Liver (tissue), 9 donors: ENCODE measurements around the gene FHOD1. TPM values are rescaled to one million over a fixed set of nuclear protein-coding genes. Genes with fewer than 3 reads are reported as not detected.

Source experiments
- DNase-seq: peaks from one replicate; pipeline ENCODE4 v3.0.0-alpha.2; 2017; ENCODE audit warnings: low spot score
- H3K27ac ChIP-seq, 2 donors: one replicate each; pipeline ENCODE4 v1.7.0; 2013; ENCODE audit warnings: inconsistent platforms in 2 of 2, low read length in 2 of 2, control low read depth in 1 of 2, low read depth in 1 of 2, mild to moderate bottlenecking in 1 of 2
- H3K27me3 ChIP-seq, 4 donors: one replicate each; pipeline versions ENCODE4 v1.6.1 to v1.7.0; 2013; ENCODE audit warnings: low read length in 3 of 4, inconsistent platforms in 1 of 4, mild to moderate bottlenecking in 1 of 4, moderate library complexity in 1 of 4; ENCODE audit not compliant: control insufficient read depth in 4 of 4, insufficient read depth in 4 of 4
- H3K36me3 ChIP-seq, 4 donors: one replicate each; pipeline versions ENCODE4 v1.6.1 to v1.7.0; 2013; ENCODE audit warnings: low read length in 3 of 4, mild to moderate bottlenecking in 3 of 4, low read depth in 1 of 4, moderate library complexity in 1 of 4; ENCODE audit not compliant: control insufficient read depth in 4 of 4, insufficient read depth in 3 of 4
- H3K4me1 ChIP-seq, 4 donors: one replicate each; pipeline versions ENCODE4 v1.6.1 to v1.7.0; 2013; ENCODE audit warnings: low read length in 3 of 4, mild to moderate bottlenecking in 3 of 4, moderate library complexity in 1 of 4; ENCODE audit not compliant: control insufficient read depth in 4 of 4, insufficient read depth in 4 of 4
- H3K4me3 ChIP-seq, 3 donors: one replicate each; pipeline versions ENCODE4 v1.6.1 to v1.7.0; 2013; ENCODE audit warnings: low read length in 3 of 3, control low read depth in 1 of 3, low read depth in 1 of 3, mild to moderate bottlenecking in 1 of 3
- H3K9ac ChIP-seq, 2 donors: one replicate each; pipeline ENCODE4 v1.7.0; 2013; ENCODE audit warnings: low read length in 2 of 2, mild to moderate bottlenecking in 2 of 2, moderate library complexity in 2 of 2, control low read depth in 1 of 2, low read depth in 1 of 2
- H3K9me3 ChIP-seq, 4 donors: one replicate each; pipeline versions ENCODE4 v1.6.1 to v1.7.0; 2013; ENCODE audit warnings: low read length in 3 of 4; ENCODE audit not compliant: control insufficient read depth in 4 of 4
- EGR1 ChIP-seq, 2 donors: IDR thresholded peaks; 2 replicates each; pipeline ENCODE4 v1.6.1; 2016 to 2018; ENCODE audit warnings: antibody characterized with exemption in 2 of 2, low read depth in 2 of 2
- FOXA1 ChIP-seq: IDR thresholded peaks from 2 replicates; pipeline ENCODE4 v1.6.1; 2016; ENCODE audit warnings: antibody characterized with exemption
- FOXA2 ChIP-seq: IDR thresholded peaks from 2 replicates; pipeline ENCODE4 v1.6.1; 2016; ENCODE audit warnings: antibody characterized with exemption
- GABPA ChIP-seq, 2 donors: IDR thresholded peaks in 1 of 2; conservative IDR thresholded peaks in 1 of 2; 2 replicates each; pipeline ENCODE4 v1.6.1; 2016; ENCODE audit warnings: antibody characterized with exemption in 2 of 2, mild to moderate bottlenecking in 1 of 2, moderate library complexity in 1 of 2
- HNF4A ChIP-seq, 2 donors: conservative IDR thresholded peaks; 2 replicates each; pipeline ENCODE4 v1.6.1; 2016; ENCODE audit warnings: antibody characterized with exemption in 2 of 2, mild to moderate bottlenecking in 2 of 2
- HNF4G ChIP-seq: IDR thresholded peaks from 2 replicates; pipeline ENCODE4 v1.6.1; 2016; ENCODE audit warnings: antibody characterized with exemption
- JUND ChIP-seq, 2 donors: IDR thresholded peaks; 2 replicates each; pipeline ENCODE4 v1.6.1; 2016; ENCODE audit warnings: antibody characterized with exemption in 2 of 2
- NR2F2 ChIP-seq: IDR thresholded peaks from 2 replicates; pipeline ENCODE4 v1.6.1; 2016; ENCODE audit warnings: antibody characterized with exemption
- RAD21 ChIP-seq, 2 donors: IDR thresholded peaks; 2 replicates each; pipeline ENCODE4 v1.6.1; 2016; ENCODE audit warnings: antibody characterized with exemption in 2 of 2, mild to moderate bottlenecking in 2 of 2
- RXRA ChIP-seq, 2 donors: IDR thresholded peaks; 2 replicates each; pipeline ENCODE4 v1.6.1; 2017 to 2018; ENCODE audit warnings: antibody characterized with exemption in 2 of 2, mild to moderate bottlenecking in 1 of 2
- SP1 ChIP-seq: IDR thresholded peaks from 2 replicates; pipeline ENCODE4 v1.6.1; 2018; ENCODE audit warnings: antibody characterized with exemption, mild to moderate bottlenecking
- TAF1 ChIP-seq: conservative IDR thresholded peaks from 2 replicates; pipeline ENCODE4 v1.6.1; 2016; ENCODE audit warnings: antibody characterized with exemption, mild to moderate bottlenecking
- YY1 ChIP-seq: IDR thresholded peaks from 2 replicates; pipeline ENCODE4 v1.6.1; 2016; ENCODE audit warnings: antibody characterized with exemption, mild to moderate bottlenecking
- WGBS: extraction: QIAGEN DNeasy Blood & Tissue Kit; methylation state at CpG from one replicate; pipeline ENCODE4 v1.1.7; 2013; 5-methylcytosine and 5-hydroxymethylcytosine counted together
- polyA plus RNA-seq, 2 donors: library from polyadenylated mRNA; stranded (reverse) in 1 of 2; unstranded in 1 of 2; fragments of 200-250 nt in 1 of 2; fragments of >200 nt in 1 of 2; fragmentation: Nextera tagmentation in 1 of 2; extraction: Ambion mirVana in 1 of 2; gene quantifications; one replicate each; pipeline versions ENCODE4 v1.2.1 to v1.2.3, GENCODE V29; 2013 to 2015
- total RNA-seq, 2 donors: library from RNA; depleted of rRNA; stranded (reverse); fragments of >200 nt; gene quantifications; one replicate each; pipeline ENCODE4 v1.2.3, GENCODE V29; 2014
- TF ChIP-seq, protein P1 (sequence below): IDR thresholded peaks from 2 replicates; pipeline ENCODE4 v1.6.1; 2016; ENCODE audit warnings: antibody characterized with exemption
- TF ChIP-seq, protein P2 (sequence below): IDR thresholded peaks from 2 replicates; pipeline ENCODE4 v1.6.1; 2016; ENCODE audit warnings: antibody characterized with exemption
- TF ChIP-seq, protein P3 (sequence below): IDR thresholded peaks from 2 replicates; pipeline ENCODE4 v1.6.1; 2016; ENCODE audit warnings: antibody characterized with exemption, mild to moderate bottlenecking
- TF ChIP-seq, protein P4 (sequence below): IDR thresholded peaks from 2 replicates; pipeline ENCODE4 v1.6.1; 2016; ENCODE audit warnings: antibody characterized with exemption
- TF ChIP-seq, protein P5 (sequence below): fragments of 150-350 bp; IDR thresholded peaks from 2 replicates; pipeline ENCODE4 v1.5.1; 2017; ENCODE audit warnings: improper control_type of control experiment, low read depth, low read length; ENCODE audit not compliant: missing input control
- donor health status: healthy.
- donor health status: healthy.
- donor health status: healthy.
- donor health status: healthy.
- donor health status: healthy.

FHOD1 gene
- total and polyA plus RNA-seq, 4 donors, result 2.2 to 6.4 (median 4.1) TPM

DNA sequence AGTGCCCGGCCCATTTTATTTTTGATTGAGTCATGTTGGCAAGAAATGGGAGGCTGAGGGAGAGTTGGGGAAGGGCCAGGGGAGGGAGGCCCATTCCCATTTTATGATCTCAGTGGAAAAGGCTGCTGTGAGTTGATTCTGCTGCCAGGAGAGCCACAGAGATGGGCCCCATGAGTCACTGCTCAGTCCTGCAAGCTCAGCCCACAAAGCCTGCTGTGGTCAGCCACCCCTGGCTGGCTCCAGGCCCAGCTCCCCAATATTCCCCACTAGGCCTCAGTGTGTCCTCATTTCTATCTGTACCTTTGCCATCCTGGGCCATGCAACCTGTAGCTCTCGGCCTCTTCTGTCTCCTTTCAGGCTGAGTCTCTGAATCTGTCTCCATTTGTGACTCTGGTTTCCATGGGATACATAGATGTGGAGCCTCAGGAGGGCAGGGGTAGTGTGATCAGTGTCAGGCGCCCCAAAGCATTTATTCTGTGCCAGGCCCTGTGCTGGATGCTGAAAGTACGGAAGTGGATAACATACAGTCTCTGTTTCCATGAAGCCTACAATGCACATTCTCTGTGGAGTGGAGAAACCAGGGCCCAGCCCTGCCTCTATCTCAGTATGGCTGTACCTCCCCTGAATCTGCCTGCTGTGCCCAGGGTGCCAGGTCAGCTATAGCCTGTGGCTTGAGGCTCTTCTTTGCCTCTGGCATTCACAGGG, 30.2 kb upstream of the FHOD1 start:
- Histone ChIP-seq H3K9me3 (no peaks in the 10 kb centered on the region), H3K4me3 (no peak overlapping the region), H3K27me3 (no peaks in the 10 kb centered on the region), H3K27ac (no peak overlapping the region), H3K9ac (no peak overlapping the region), H3K4me1 (no peaks in the 10 kb centered on the region), H3K36me3 (no peaks in the 10 kb centered on the region)
- DNase-seq, result no peak
- WGBS, result 96% methylated on average over 4 of the region's 4 CpGs
- TF ChIP-seq NR2F2 (no peak), SP1 (no peak), RXRA (IDR thresholded peaks at IDR 0.05) (no peak), RAD21 (IDR thresholded peaks at IDR 0.05) (no peak), HNF4A (conservative IDR thresholded peaks at IDR 0.05) (no peak), HNF4G (no peak), GABPA (IDR thresholded peaks at IDR 0.05 in 1 of 2, conservative IDR thresholded peaks at IDR 0.05 in 1 of 2) (no peak), YY1 (no peak), TAF1 (no peak), EGR1 (IDR thresholded peaks at IDR 0.05; ENCODE audit: low read depth in 2 of 2) (no peak), JUND (IDR thresholded peaks at IDR 0.05) (no peak), FOXA2 (no peak), FOXA1 (no peak)
- TF ChIP-seq, protein P1, sequence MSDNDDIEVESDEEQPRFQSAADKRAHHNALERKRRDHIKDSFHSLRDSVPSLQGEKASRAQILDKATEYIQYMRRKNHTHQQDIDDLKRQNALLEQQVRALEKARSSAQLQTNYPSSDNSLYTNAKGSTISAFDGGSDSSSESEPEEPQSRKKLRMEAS, result no peak
- TF ChIP-seq, protein P2, sequence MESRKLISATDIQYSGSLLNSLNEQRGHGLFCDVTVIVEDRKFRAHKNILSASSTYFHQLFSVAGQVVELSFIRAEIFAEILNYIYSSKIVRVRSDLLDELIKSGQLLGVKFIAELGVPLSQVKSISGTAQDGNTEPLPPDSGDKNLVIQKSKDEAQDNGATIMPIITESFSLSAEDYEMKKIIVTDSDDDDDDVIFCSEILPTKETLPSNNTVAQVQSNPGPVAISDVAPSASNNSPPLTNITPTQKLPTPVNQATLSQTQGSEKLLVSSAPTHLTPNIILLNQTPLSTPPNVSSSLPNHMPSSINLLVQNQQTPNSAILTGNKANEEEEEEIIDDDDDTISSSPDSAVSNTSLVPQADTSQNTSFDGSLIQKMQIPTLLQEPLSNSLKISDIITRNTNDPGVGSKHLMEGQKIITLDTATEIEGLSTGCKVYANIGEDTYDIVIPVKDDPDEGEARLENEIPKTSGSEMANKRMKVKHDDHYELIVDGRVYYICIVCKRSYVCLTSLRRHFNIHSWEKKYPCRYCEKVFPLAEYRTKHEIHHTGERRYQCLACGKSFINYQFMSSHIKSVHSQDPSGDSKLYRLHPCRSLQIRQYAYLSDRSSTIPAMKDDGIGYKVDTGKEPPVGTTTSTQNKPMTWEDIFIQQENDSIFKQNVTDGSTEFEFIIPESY, result no peak
- TF ChIP-seq, protein P3, sequence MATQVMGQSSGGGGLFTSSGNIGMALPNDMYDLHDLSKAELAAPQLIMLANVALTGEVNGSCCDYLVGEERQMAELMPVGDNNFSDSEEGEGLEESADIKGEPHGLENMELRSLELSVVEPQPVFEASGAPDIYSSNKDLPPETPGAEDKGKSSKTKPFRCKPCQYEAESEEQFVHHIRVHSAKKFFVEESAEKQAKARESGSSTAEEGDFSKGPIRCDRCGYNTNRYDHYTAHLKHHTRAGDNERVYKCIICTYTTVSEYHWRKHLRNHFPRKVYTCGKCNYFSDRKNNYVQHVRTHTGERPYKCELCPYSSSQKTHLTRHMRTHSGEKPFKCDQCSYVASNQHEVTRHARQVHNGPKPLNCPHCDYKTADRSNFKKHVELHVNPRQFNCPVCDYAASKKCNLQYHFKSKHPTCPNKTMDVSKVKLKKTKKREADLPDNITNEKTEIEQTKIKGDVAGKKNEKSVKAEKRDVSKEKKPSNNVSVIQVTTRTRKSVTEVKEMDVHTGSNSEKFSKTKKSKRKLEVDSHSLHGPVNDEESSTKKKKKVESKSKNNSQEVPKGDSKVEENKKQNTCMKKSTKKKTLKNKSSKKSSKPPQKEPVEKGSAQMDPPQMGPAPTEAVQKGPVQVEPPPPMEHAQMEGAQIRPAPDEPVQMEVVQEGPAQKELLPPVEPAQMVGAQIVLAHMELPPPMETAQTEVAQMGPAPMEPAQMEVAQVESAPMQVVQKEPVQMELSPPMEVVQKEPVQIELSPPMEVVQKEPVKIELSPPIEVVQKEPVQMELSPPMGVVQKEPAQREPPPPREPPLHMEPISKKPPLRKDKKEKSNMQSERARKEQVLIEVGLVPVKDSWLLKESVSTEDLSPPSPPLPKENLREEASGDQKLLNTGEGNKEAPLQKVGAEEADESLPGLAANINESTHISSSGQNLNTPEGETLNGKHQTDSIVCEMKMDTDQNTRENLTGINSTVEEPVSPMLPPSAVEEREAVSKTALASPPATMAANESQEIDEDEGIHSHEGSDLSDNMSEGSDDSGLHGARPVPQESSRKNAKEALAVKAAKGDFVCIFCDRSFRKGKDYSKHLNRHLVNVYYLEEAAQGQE, result no peak
- TF ChIP-seq, protein P4, sequence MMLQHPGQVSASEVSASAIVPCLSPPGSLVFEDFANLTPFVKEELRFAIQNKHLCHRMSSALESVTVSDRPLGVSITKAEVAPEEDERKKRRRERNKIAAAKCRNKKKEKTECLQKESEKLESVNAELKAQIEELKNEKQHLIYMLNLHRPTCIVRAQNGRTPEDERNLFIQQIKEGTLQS, result no peak
- TF ChIP-seq, protein P5, sequence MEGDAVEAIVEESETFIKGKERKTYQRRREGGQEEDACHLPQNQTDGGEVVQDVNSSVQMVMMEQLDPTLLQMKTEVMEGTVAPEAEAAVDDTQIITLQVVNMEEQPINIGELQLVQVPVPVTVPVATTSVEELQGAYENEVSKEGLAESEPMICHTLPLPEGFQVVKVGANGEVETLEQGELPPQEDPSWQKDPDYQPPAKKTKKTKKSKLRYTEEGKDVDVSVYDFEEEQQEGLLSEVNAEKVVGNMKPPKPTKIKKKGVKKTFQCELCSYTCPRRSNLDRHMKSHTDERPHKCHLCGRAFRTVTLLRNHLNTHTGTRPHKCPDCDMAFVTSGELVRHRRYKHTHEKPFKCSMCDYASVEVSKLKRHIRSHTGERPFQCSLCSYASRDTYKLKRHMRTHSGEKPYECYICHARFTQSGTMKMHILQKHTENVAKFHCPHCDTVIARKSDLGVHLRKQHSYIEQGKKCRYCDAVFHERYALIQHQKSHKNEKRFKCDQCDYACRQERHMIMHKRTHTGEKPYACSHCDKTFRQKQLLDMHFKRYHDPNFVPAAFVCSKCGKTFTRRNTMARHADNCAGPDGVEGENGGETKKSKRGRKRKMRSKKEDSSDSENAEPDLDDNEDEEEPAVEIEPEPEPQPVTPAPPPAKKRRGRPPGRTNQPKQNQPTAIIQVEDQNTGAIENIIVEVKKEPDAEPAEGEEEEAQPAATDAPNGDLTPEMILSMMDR, result no peak
